GM12878 (cell line): ENCODE results near the gene HLA-A. TPM values are rescaled to one million over a fixed set of nuclear protein-coding genes. Genes with fewer than 3 reads are reported as not detected.

Source experiments
- CHD2 ChIP-seq: IDR thresholded peaks from 2 replicates; pipeline ENCODE4 v1.6.1; 2011; ENCODE audit warnings: low read depth, low read length, improper control_type of control experiment, borderline replicate concordance
- CHD4 ChIP-seq: fragments of 200-600 bp; sonication (generic); IDR thresholded peaks from 2 replicates; pipeline ENCODE4 v1.6.1; 2016; ENCODE audit warnings: mild to moderate bottlenecking
- CTCF ChIP-seq, 3 experiments: IDR thresholded peaks in 2 of 3; conservative IDR thresholded peaks in 1 of 3; 2 replicates each; pipeline ENCODE4 v1.5.1; 2011; ENCODE audit warnings: low read depth in 3 of 3, low read length in 3 of 3, mild to moderate bottlenecking in 3 of 3, control low read depth in 2 of 3, moderate library complexity in 2 of 3, inconsistent platforms in 1 of 3, mixed read lengths in 1 of 3; ENCODE audit not compliant: control insufficient read depth in 2 of 3, insufficient read depth in 1 of 3; ENCODE audit errors: extremely low read depth in 1 of 3
- EED ChIP-seq: sonication (generic); IDR thresholded peaks from 2 replicates; pipeline ENCODE4 v1.6.1; 2016; ENCODE audit warnings: antibody characterized with exemption, low read depth
- EGR1 ChIP-seq, 2 experiments: IDR thresholded peaks; 1 replicate in 1 of 2; 2 replicates in 1 of 2; pipeline ENCODE4 v1.6.1; 2011 to 2012; ENCODE audit warnings: low read depth in 2 of 2, low read length in 2 of 2, borderline replicate concordance in 1 of 2, mild to moderate bottlenecking in 1 of 2, moderate library complexity in 1 of 2
- HDAC6 ChIP-seq: fragments of 200-600 bp; sonication (generic); IDR thresholded peaks from one replicate; pipeline ENCODE4 v1.8.0; 2017; ENCODE audit warnings: antibody characterized with exemption; ENCODE audit not compliant: unreplicated experiment
- MYC ChIP-seq: IDR thresholded peaks from 2 replicates; pipeline ENCODE4 v1.6.1; 2011; ENCODE audit warnings: mild to moderate bottlenecking, low read length, moderate library complexity, inconsistent platforms; ENCODE audit not compliant: insufficient read depth, insufficient replicate concordance, insufficient read length, severe bottlenecking
- SUPT20H ChIP-seq: IDR thresholded peaks from 2 replicates; pipeline ENCODE4 v1.6.1; 2011; ENCODE audit warnings: low read depth, mild to moderate bottlenecking, low read length, moderate library complexity, borderline replicate concordance; ENCODE audit not compliant: control insufficient read depth
- YBX1 ChIP-seq: fragments of 450-650 bp; IDR thresholded peaks from 2 replicates; pipeline ENCODE4 v1.6.1; 2016; ENCODE audit warnings: antibody characterized with exemption
- ZBTB11 ChIP-seq: fragments of 450-650 bp; formaldehyde crosslinking; IDR thresholded peaks from 2 replicates; pipeline ENCODE4 v1.5.0; 2022; ENCODE audit warnings: mild to moderate bottlenecking, missing genetic modification characterization
- polyA plus RNA-seq, 11 experiments: library from polyadenylated mRNA; depleted of rRNA in 4 of 11; unstranded in 6 of 11; stranded (reverse) in 5 of 11; fragments of >200 nt; fragmentation: Nextera tagmentation in 4 of 11; fragmentation: Illumina TruSeq in 1 of 11; extraction: Ambion mirVana in 4 of 11; extraction: Trizol in 1 of 11; gene quantifications; 1 replicate in 1 of 11; 2 replicates in 10 of 11; pipeline versions ENCODE4 v1.2.1 to v1.2.3, GENCODE V29; 2011 to 2016; ENCODE audit warnings: inconsistent platforms in 2 of 11, missing spikeins in 2 of 11, low read depth in 1 of 11
- total RNA-seq, 4 experiments: library from RNA; depleted of rRNA in 3 of 4; stranded (reverse); fragments of >200 nt in 3 of 4; fragmentation: Illumina TruSeq in 1 of 4; extraction: Trizol in 1 of 4; gene quantifications; 2 replicates each; pipeline versions ENCODE4 v1.2.1 to v1.2.3, GENCODE V29; 2013 to 2021

The HLA-A gene
- total and polyA plus RNA-seq, 10 of the 15 experiments (the other 5 are each of a cell fraction or from before 2014, with no cell fraction given) = 129 to 1,155 (median 749) TPM

GRCh38 chr6:29968130-29968529 is 25.8 kb downstream of the HLA-A start (continued):
- TF ChIP-seq CTCF (IDR thresholded peaks at IDR 0.05 in 2 of 3, conservative IDR thresholded peaks at IDR 0.05 in 1 of 3; ENCODE audit: control insufficient read depth in 2 of 3, extremely low read depth in 1 of 3, insufficient read depth in 1 of 3, low read depth in 3 of 3, low read length in 3 of 3) = no peak
- no peak for TF ChIP-seq ZBTB11 (CRISPR knock-in tag)
- no peak for TF ChIP-seq YBX1
- no peak for TF ChIP-seq CHD2
- no peak for TF ChIP-seq HDAC6
- no peak for TF ChIP-seq EGR1 (IDR thresholded peaks at IDR 0.05; ENCODE audit: borderline replicate concordance in 1 of 2, low read depth in 2 of 2, low read length in 2 of 2)
- no peak for TF ChIP-seq CHD4
- TF ChIP-seq MYC = no peak
- TF ChIP-seq EED = no peak
- no peak for TF ChIP-seq SUPT20H
- TF ChIP-seq, all 136 proteins: peak for 0
